CD4-positive, alpha-beta memory T cell (primary cell): ENCODE results near the gene DDX56. TPM values are rescaled to one million over a fixed set of nuclear protein-coding genes. Genes with fewer than 3 reads are reported as not detected.
"Not testable (repeated sequence)": the region's sequence is repeated elsewhere in the genome, so short reads cannot be mapped to it uniquely, and the experiment has no call there.

Experiments used
- CTCF ChIA-PET: fragments of 350-600 bp; sonication (Branson Sonifier 250); formaldehyde crosslinking; loops from one replicate; lab custom pipeline; 2021; ENCODE audit warnings: inconsistent platforms; ENCODE audit not compliant: partially characterized antibody; lab: Charles Lee
- POLR2A ChIA-PET: fragments of 350-600 bp; sonication (Branson Sonifier 250); formaldehyde crosslinking; loops from one replicate; lab custom pipeline; 2021; ENCODE audit not compliant: partially characterized antibody; lab: Charles Lee
- DNase-seq, 5 donors: peaks; one replicate each; pipeline versions ENCODE4 v3.0.0 to v3.0.0-alpha.2; 2020 to 2022; ENCODE audit warnings: mixed read lengths in 1 of 5
- H3K27ac ChIP-seq: one replicate; pipeline ENCODE4 v1.7.0; 2013; ENCODE audit warnings: low read depth, low read length
- H3K27me3 ChIP-seq: 2 replicates; pipeline ENCODE4 v1.7.0; 2013; ENCODE audit warnings: mild to moderate bottlenecking, low read length, moderate library complexity; ENCODE audit not compliant: insufficient read depth
- H3K36me3 ChIP-seq: 2 replicates; pipeline ENCODE4 v1.7.0; 2013; ENCODE audit warnings: mild to moderate bottlenecking, low read length, moderate library complexity; ENCODE audit not compliant: insufficient read depth
- H3K4me1 ChIP-seq: 2 replicates; pipeline ENCODE4 v1.7.0; 2013; ENCODE audit warnings: mild to moderate bottlenecking, low read length, moderate library complexity; ENCODE audit not compliant: insufficient read depth
- H3K4me3 ChIP-seq, 2 donors: one replicate each; pipeline ENCODE4 v1.7.0; 2013; ENCODE audit warnings: low read length in 2 of 2, mild to moderate bottlenecking in 1 of 2
- H3K9me3 ChIP-seq, 2 donors: one replicate each; pipeline ENCODE4 v1.7.0; 2013; ENCODE audit warnings: low read length in 2 of 2, control low read depth in 1 of 2; ENCODE audit not compliant: control insufficient read depth in 1 of 2
- H3K27ac Mint-ChIP-seq, 7 donors: one replicate each; pipeline ENCODE4 v1.8.0; 2020 to 2021; ENCODE audit warnings: mixed read lengths in 7 of 7, mild to moderate bottlenecking in 6 of 7, inconsistent platforms in 3 of 7, moderate library complexity in 3 of 7
- H3K27me3 Mint-ChIP-seq, 2 donors: one replicate each; pipeline ENCODE4 v1.8.0; 2020 to 2021; ENCODE audit warnings: mixed read lengths in 2 of 2
- H3K36me3 Mint-ChIP-seq, 2 donors: one replicate each; pipeline ENCODE4 v1.8.0; 2020 to 2021; ENCODE audit warnings: mixed read lengths in 2 of 2, inconsistent platforms in 1 of 2, mild to moderate bottlenecking in 1 of 2
- H3K4me1 Mint-ChIP-seq, 4 donors: one replicate each; pipeline ENCODE4 v1.8.0; 2020 to 2021; ENCODE audit warnings: mixed read lengths in 4 of 4, mild to moderate bottlenecking in 1 of 4
- H3K4me3 Mint-ChIP-seq, 8 donors: one replicate each; pipeline ENCODE4 v1.8.0; 2020 to 2021; ENCODE audit warnings: mixed read lengths in 8 of 8, mild to moderate bottlenecking in 7 of 8, moderate library complexity in 6 of 8, inconsistent platforms in 3 of 8
- H3K9me3 Mint-ChIP-seq, 8 donors: one replicate each; pipeline ENCODE4 v1.8.0; 2020 to 2021; ENCODE audit warnings: mixed read lengths in 8 of 8, mild to moderate bottlenecking in 5 of 8, inconsistent platforms in 3 of 8, moderate library complexity in 1 of 8
- intact Hi-C: fragments of 100-400 bp; cut with micrococcal nuclease; formaldehyde crosslinking; loops from one replicate; pipeline ENCODE4 v1.15.1; 2023
- polyA plus RNA-seq, 2 donors: library from polyadenylated mRNA; unstranded; fragments of 300-500 nt; fragmentation: Illumina TruSeq; gene quantifications; one replicate each; pipeline ENCODE4 v1.2.3, GENCODE V29; 2021
- total RNA-seq, 2 experiments: library from RNA; stranded (reverse); gene quantifications; one replicate each; pipeline ENCODE4 v1.2.3, GENCODE V29; 2021

DDX56 gene
- total and polyA plus RNA-seq, 4 experiments from 2014 or later, result 48.9 to 114 (median 79.7) TPM

GRCh38 chr7:44563171-44563679, 10.5 kb downstream of the DDX56 start:
- Mint-ChIP-seq H3K36me3 (peaks cover 25 to 40% of the 10 kb centered on the region in 2 donors), H3K9me3 (peaks cover 0 to 2% (median 0%) of the 10 kb centered on the region in 8 donors), H3K27me3 (no peaks in the 10 kb centered on the region), H3K4me3 (no peak overlapping the region), H3K27ac (peak overlapping the region in 3 of 7 donors; percentile 22 to 55 (median 30)), H3K4me1 (peaks cover 1 to 10% (median 7%) of the 10 kb centered on the region in 4 donors)
- no peak for DNase-seq
- Histone ChIP-seq H3K4me1 (peaks cover 10% of the 10 kb centered on the region), H3K9me3 (no peaks in the 10 kb centered on the region), H3K36me3 (peaks cover 24% of the 10 kb centered on the region), H3K27me3 (no peaks in the 10 kb centered on the region), H3K4me3 (no peak overlapping the region), H3K27ac (no peak overlapping the region)
- CTCF ChIA-PET, result interaction anchor here (3.0 to 3.3 kb wide), 3 partner anchors 12 to 322 kb away, joined by 13 to 36 read pairs (median 31); partner anchors contain the start of gene DDX56
- intact Hi-C loops, result no loop called here
- POLR2A ChIA-PET, result interaction anchor here (4.2 kb wide), 1 partner anchor 19 kb away, joined by 24 read pairs; the partner anchor contains the start of gene TMED4

GRCh38 chr7:44562622-44562962, 11.1 kb downstream of the DDX56 start:
- H3K4me1 Mint-ChIP-seq, H3K27me3 ChIP-seq, H3K27ac ChIP-seq, H3K4me1 ChIP-seq, CTCF ChIA-PET, H3K27ac Mint-ChIP-seq, H3K27me3 Mint-ChIP-seq, H3K4me3 Mint-ChIP-seq, intact Hi-C loops, H3K9me3 ChIP-seq, DNase-seq, H3K4me3 ChIP-seq, H3K9me3 Mint-ChIP-seq: not testable (repeated sequence)
- H3K36me3 Mint-ChIP-seq, result peaks cover 21 to 35% of the 10 kb centered on the region in 2 donors
- POLR2A ChIA-PET, result interaction anchor here (4.2 kb wide), 1 partner anchor 19 kb away, joined by 24 read pairs; the partner anchor contains the start of gene TMED4
- H3K36me3 ChIP-seq, result peaks cover 18% of the 10 kb centered on the region

- Mint-ChIP-seq H3K4me1 (peaks cover 1 to 10% (median 6%) of the 10 kb centered on the region in 4 donors), H3K27me3 (no peaks in the 10 kb centered on the region), H3K27ac (no peak overlapping the region), H3K4me3 (no peak overlapping the region), H3K36me3 (peaks cover 16 to 30% of the 10 kb centered on the region in 2 donors), H3K9me3 (peaks cover 0 to 2% (median 0%) of the 10 kb centered on the region in 8 donors)
- Histone ChIP-seq H3K9me3 (no peaks in the 10 kb centered on the region), H3K4me3 (no peak overlapping the region), H3K36me3 (peaks cover 13% of the 10 kb centered on the region), H3K27ac (no peak overlapping the region), H3K4me1 (peaks cover 6% of the 10 kb centered on the region), H3K27me3 (no peaks in the 10 kb centered on the region)
- CTCF ChIA-PET, result no interaction called here
- no peak for DNase-seq
- intact Hi-C loops, result no loop called here
- POLR2A ChIA-PET, result interaction anchor here (1.6 to 4.2 kb wide), 2 partner anchors 12 to 20 kb away, joined by 5 to 24 read pairs; partner anchors contain the start of genes DDX56 and TMED4
These were observed 11.6 kb downstream of the DDX56 start for GRCh38 chr7:44561962-44562621.

- POLR2A ChIA-PET, result interaction anchor here (1.6 kb wide), 1 partner anchor 13 kb away, joined by 5 read pairs; the partner anchor contains the start of gene DDX56
- Histone ChIP-seq H3K4me3 (no peak overlapping the region), H3K4me1 (peaks cover 6% of the 10 kb centered on the region), H3K27ac (no peak overlapping the region), H3K36me3 (peaks cover 9% of the 10 kb centered on the region), H3K9me3 (no peaks in the 10 kb centered on the region), H3K27me3 (no peaks in the 10 kb centered on the region)
- no peak for DNase-seq
- intact Hi-C loops, result no loop called here
- peaks cover under 1 to 10% (median 6%) of the 10 kb centered on the region in 4 donors for H3K4me1 Mint-ChIP-seq
- CTCF ChIA-PET, result interaction anchor here (1.3 kb wide), 1 partner anchor 12 kb away, joined by 3 read pairs; the partner anchor contains the start of gene DDX56
- peaks cover 12 to 25% of the 10 kb centered on the region in 2 donors for H3K36me3 Mint-ChIP-seq
- no peak overlapping the region for H3K4me3 Mint-ChIP-seq
- peaks cover 0 to 2% (median 0%) of the 10 kb centered on the region in 8 donors for H3K9me3 Mint-ChIP-seq
- H3K27me3 Mint-ChIP-seq, result no peaks in the 10 kb centered on the region
- no peak overlapping the region for H3K27ac Mint-ChIP-seq
These were observed 12.2 kb downstream of the DDX56 start for GRCh38 chr7:44561481-44561880.

DNA sequence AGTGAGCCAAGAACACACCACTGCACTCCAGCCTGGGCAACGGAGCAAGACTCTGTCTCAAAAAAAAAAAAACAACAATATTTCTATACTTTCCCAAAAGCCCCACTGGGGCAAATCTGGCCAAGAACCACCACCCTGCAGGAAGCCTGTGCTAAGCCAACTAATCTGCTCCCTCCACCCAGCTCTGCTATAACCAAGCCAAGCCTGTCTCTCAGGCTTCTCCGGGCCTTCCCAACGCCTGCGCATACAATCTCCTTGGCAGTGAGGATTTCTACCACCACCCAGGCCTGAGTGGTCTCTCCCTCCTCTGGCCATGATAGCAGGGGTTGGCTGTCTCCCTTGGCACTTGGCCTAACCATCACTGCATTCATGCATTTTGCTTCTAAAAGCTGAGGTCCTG, 14.2 kb downstream of the DDX56 start:
- H3K27me3 ChIP-seq, result no peaks in the 10 kb centered on the region
- H3K36me3 ChIP-seq, result no peaks in the 10 kb centered on the region
- H3K27ac Mint-ChIP-seq, result peak overlapping the region in 1 of 7 donors; percentile 55
- peaks cover 0 to 2% (median 0%) of the 10 kb centered on the region in 8 donors for H3K9me3 Mint-ChIP-seq
- no peak overlapping the region for H3K4me3 ChIP-seq
- H3K9me3 ChIP-seq, result no peaks in the 10 kb centered on the region
- CTCF ChIA-PET, result no interaction called here
- H3K4me1 Mint-ChIP-seq, result no peaks in the 10 kb centered on the region
- H3K4me3 Mint-ChIP-seq, result no peak overlapping the region
- H3K27me3 Mint-ChIP-seq, result no peaks in the 10 kb centered on the region
- DNase-seq, result no peak
- H3K4me1 ChIP-seq, result no peaks in the 10 kb centered on the region
- H3K36me3 Mint-ChIP-seq, result peaks cover 0 to 8% of the 10 kb centered on the region in 2 donors
- POLR2A ChIA-PET, result interaction anchor here (1.5 kb wide), 1 partner anchor 16 kb away, joined by 3 read pairs; no protein-coding TSS in a partner anchor
- intact Hi-C loops, result no loop called here
- no peak overlapping the region for H3K27ac ChIP-seq

DNA sequence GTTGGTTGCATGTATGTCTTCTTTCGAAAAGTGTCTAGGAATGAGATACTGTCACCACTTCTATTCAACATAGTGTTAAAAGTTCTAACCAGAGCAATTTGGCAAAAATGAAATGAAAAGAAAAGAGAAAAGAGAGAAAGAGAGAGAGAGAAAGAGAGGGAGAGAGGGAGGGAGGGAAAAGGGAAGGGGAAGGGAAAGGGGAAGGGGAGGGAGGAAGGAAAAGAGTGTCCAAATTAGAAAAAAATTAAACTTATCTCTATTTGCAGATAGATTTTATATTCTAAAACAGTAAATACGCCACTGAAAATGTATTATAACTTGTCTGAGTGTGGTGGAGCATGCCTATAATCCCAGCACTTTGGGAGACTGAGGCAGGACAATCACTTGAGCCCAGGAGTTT, 16.2 kb downstream of the DDX56 start:
- Mint-ChIP-seq H3K9me3 (peaks cover 0 to 2% (median 0%) of the 10 kb centered on the region in 8 donors), H3K36me3 (no peaks in the 10 kb centered on the region), H3K27me3 (peaks cover 0 to 2% of the 10 kb centered on the region in 2 donors), H3K27ac (no peak overlapping the region), H3K4me1 (no peaks in the 10 kb centered on the region), H3K4me3 (no peak overlapping the region)
- no peak for DNase-seq
- intact Hi-C loops, result no loop called here
- no peak overlapping the region for H3K27ac ChIP-seq
- CTCF ChIA-PET, result no interaction called here
- H3K36me3 ChIP-seq, result no peaks in the 10 kb centered on the region
- POLR2A ChIA-PET, result no interaction called here
- H3K4me1 ChIP-seq, result no peaks in the 10 kb centered on the region
- H3K27me3 ChIP-seq, result no peaks in the 10 kb centered on the region
- no peak overlapping the region for H3K4me3 ChIP-seq
- H3K9me3 ChIP-seq, result no peaks in the 10 kb centered on the region

DNA sequence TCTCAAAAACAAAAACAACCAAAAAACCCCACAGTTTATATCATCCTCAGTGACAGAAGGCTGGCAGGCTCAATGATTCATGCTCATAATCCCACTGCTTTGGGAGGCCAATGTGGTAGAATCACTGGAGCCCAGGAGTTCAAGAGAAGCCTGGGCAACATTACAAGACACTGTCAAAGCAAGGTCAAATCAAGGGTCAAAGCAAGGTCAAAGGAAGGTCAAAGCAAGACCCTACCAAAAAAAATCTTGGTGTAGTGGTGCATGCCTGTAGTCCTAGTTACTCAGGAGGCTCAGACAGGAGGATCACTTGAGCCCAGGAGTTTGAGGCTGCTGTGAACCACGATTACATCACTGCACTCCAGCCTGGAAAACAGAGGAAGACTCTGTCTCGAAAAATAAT, 18.4 kb downstream of the DDX56 start:
- DNase-seq, result no peak
- ChIA-PET CTCF (interaction anchor here (1.5 to 4.2 kb wide), 2 partner anchors 10 kb away, joined by 9 to 17 read pairs; no protein-coding TSS in a partner anchor), POLR2A (no interaction called here)
- no peaks in the 10 kb centered on the region for H3K36me3 ChIP-seq
- H3K4me1 ChIP-seq, result no peaks in the 10 kb centered on the region
- no peaks in the 10 kb centered on the region for H3K27me3 ChIP-seq
- Mint-ChIP-seq H3K36me3 (no peaks in the 10 kb centered on the region), H3K4me3 (no peak overlapping the region), H3K27ac (no peak overlapping the region), H3K9me3 (peaks cover 0 to 2% (median 0%) of the 10 kb centered on the region in 8 donors), H3K4me1 (no peaks in the 10 kb centered on the region), H3K27me3 (peaks cover 0 to 3% of the 10 kb centered on the region in 2 donors)
- intact Hi-C loops, result no loop called here
- H3K4me3 ChIP-seq, result no peak overlapping the region
- H3K9me3 ChIP-seq, result no peaks in the 10 kb centered on the region
- no peak overlapping the region for H3K27ac ChIP-seq
